Prostate gland (tissue), 2 donors: Measurements from ENCODE around the gene PGGHG. TPM values are rescaled to one million over a fixed set of nuclear protein-coding genes. Genes with fewer than 3 reads are reported as not detected.
"Not testable (repeated sequence)": the region's sequence is repeated elsewhere in the genome, so short reads cannot be mapped to it uniquely, and the experiment has no call there.

Experiments
- DNase-seq: peaks from one replicate; pipeline ENCODE4 v3.0.0-alpha.2; 2019; ENCODE audit warnings: low spot score
- H3K27ac ChIP-seq, 2 donors: fragments of 200-600 bp; sonication (generic); 2 replicates each; pipeline ENCODE4 v1.5.1; 2017 to 2019
- H3K27me3 ChIP-seq: fragments of 200-600 bp; sonication (generic); replicated peaks from 2 replicates; pipeline ENCODE4 v1.5.1; 2019; ENCODE audit not compliant: insufficient read depth
- H3K36me3 ChIP-seq, 2 donors: fragments of 200-600 bp; sonication (generic); 1 replicate in 1 of 2; 2 replicates in 1 of 2; pipeline versions ENCODE4 v1.5.1 to v1.8.1; 2017 to 2019
- H3K4me1 ChIP-seq: fragments of 200-600 bp; sonication (generic); replicated peaks from 2 replicates; pipeline ENCODE4 v1.5.1; 2019
- H3K4me3 ChIP-seq, 2 donors: fragments of 200-600 bp; sonication (generic); 2 replicates each; pipeline ENCODE4 v1.5.1; 2017 to 2019
- H3K9me3 ChIP-seq: fragments of 200-600 bp; sonication (generic); 2 replicates; pipeline ENCODE4 v1.5.1; 2017
- POLR2A ChIP-seq: fragments of 450-650 bp; IDR thresholded peaks from one replicate; pipeline ENCODE4 v1.6.1; 2016; ENCODE audit warnings: antibody characterized with exemption, mild to moderate bottlenecking
- POLR2AphosphoS5 ChIP-seq: sonication (generic); formaldehyde crosslinking; IDR thresholded peaks from one replicate; pipeline ENCODE4 v1.6.1; 2017; ENCODE audit warnings: antibody characterized with exemption
- WGBS: methylation state at CpG from one replicate; pipeline ENCODE4 v1.1.5; 2018; 5-methylcytosine and 5-hydroxymethylcytosine counted together
- intact Hi-C: fragments of 100-400 bp; cut with DNase I; formaldehyde crosslinking; loops from one replicate; pipeline ENCODE4 v1.14.2; 2022
- total RNA-seq, 2 donors: library from RNA; depleted of rRNA; stranded (reverse); fragments of >200 nt; gene quantifications; one replicate each; pipeline ENCODE4 v1.1.0, GENCODE V29; 2016
- TF ChIP-seq, protein P1 (sequence below), 4 experiments: fragments of 200-600 bp in 2 of 4; fragments of 450-650 bp in 2 of 4; sonication (generic) in 2 of 4; IDR thresholded peaks; 1 replicate in 3 of 4; 2 replicates in 1 of 4; pipeline ENCODE4 v1.5.1; 2016 to 2019; ENCODE audit warnings: antibody characterized with exemption in 4 of 4, mild to moderate bottlenecking in 2 of 4, moderate library complexity in 2 of 4

Gene PGGHG
- total RNA-seq, 2 donors from 2014 or later, result 18.4 to 63.1 TPM

DNA sequence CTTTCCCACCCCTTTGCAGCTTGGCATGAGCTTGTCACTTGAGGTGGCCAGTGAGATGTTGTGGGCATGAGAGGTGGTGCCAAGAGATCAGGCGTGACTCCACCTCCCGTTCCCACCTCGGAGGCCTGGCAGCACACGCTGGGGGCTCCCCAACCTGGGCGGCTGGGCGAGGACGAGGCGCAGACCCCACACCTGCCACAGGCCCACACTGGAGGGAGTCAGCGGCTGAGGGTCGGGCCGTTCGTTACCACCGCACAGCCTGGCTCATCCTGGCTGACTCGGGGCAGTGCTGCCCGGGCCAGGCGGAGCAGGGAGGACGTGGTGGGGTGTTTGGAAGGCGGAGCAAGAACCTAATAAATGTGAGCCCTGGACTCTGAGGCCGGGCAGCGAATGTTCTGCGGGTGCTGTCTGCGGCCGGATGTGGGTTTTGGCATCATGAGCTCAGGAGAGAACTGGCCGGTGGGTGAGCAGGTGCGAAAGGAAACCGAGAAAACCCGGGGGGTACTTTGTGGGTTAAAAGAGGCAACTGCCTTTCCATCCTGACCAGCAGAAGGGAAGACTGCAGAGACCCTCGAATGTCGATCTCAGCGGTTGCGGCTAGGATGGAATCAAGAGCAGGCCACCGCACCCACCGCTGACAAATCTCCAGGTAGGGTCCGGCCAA is 41.9 kb downstream of the PGGHG start:
- no peak overlapping the region for H3K4me3 ChIP-seq
- no peak for DNase-seq
- no peaks in the 10 kb centered on the region for H3K27me3 ChIP-seq
- intact Hi-C loops, result no loop called here
- no peak overlapping the region for H3K27ac ChIP-seq
- TF ChIP-seq, protein P1, sequence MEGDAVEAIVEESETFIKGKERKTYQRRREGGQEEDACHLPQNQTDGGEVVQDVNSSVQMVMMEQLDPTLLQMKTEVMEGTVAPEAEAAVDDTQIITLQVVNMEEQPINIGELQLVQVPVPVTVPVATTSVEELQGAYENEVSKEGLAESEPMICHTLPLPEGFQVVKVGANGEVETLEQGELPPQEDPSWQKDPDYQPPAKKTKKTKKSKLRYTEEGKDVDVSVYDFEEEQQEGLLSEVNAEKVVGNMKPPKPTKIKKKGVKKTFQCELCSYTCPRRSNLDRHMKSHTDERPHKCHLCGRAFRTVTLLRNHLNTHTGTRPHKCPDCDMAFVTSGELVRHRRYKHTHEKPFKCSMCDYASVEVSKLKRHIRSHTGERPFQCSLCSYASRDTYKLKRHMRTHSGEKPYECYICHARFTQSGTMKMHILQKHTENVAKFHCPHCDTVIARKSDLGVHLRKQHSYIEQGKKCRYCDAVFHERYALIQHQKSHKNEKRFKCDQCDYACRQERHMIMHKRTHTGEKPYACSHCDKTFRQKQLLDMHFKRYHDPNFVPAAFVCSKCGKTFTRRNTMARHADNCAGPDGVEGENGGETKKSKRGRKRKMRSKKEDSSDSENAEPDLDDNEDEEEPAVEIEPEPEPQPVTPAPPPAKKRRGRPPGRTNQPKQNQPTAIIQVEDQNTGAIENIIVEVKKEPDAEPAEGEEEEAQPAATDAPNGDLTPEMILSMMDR (IDR thresholded peaks at IDR 0.05), result no peak
- TF ChIP-seq POLR2AphosphoS5 (no peak), POLR2A (no peak)
- H3K36me3 ChIP-seq, result no peaks in the 10 kb centered on the region
- H3K9me3 ChIP-seq, result no peaks in the 10 kb centered on the region
- peaks cover 3% of the 10 kb centered on the region for H3K4me1 ChIP-seq
- 85% methylated on average over 25 of the region's 34 CpGs for WGBS

DNA sequence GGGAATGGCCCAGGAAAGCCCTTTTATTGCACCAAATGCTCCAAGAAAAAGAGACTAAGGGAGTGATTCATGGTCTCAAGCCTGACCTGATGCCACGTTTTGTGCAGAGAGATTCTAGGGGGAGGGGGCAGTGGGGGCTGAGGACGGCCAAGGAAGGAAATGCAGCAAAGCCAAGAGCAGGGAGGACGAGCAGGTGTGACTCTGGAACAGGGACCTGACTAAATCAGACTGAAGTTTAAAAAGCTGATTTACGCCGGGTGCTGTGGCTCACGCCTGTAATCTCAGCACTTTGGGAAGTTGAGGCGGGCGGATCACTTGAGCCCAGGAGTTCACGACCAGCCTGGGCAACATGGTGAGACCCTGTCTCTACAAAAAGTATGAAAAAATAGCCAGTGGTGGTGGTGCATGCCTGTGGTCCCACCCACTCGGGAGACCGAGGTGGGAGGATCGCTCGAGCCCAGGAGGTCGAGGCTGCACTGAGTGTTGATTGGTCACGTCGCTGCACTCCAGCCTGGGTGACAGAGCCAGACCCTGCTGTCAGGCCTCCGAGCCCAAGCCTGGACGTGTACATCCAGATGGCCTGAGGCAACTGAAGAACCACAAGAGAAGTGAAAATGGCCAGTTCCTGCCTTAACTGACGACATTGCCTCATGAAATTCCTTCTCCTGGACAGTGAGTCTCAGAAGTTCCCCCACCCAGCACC is 42.6 kb downstream of the PGGHG start:
- TF ChIP-seq, protein P1 (IDR thresholded peaks at IDR 0.05), result no peak
- TF ChIP-seq POLR2AphosphoS5 (no peak), POLR2A (no peak)
- Histone ChIP-seq H3K9me3 (no peaks in the 10 kb centered on the region), H3K36me3 (no peaks in the 10 kb centered on the region), H3K4me3 (no peak overlapping the region), H3K27ac (no peak overlapping the region), H3K4me1 (peaks cover 3% of the 10 kb centered on the region), H3K27me3 (no peaks in the 10 kb centered on the region)
- WGBS, result 86% methylated on average over 19 of the region's 19 CpGs
- no peak for DNase-seq
- intact Hi-C loops, result no loop called here

DNA sequence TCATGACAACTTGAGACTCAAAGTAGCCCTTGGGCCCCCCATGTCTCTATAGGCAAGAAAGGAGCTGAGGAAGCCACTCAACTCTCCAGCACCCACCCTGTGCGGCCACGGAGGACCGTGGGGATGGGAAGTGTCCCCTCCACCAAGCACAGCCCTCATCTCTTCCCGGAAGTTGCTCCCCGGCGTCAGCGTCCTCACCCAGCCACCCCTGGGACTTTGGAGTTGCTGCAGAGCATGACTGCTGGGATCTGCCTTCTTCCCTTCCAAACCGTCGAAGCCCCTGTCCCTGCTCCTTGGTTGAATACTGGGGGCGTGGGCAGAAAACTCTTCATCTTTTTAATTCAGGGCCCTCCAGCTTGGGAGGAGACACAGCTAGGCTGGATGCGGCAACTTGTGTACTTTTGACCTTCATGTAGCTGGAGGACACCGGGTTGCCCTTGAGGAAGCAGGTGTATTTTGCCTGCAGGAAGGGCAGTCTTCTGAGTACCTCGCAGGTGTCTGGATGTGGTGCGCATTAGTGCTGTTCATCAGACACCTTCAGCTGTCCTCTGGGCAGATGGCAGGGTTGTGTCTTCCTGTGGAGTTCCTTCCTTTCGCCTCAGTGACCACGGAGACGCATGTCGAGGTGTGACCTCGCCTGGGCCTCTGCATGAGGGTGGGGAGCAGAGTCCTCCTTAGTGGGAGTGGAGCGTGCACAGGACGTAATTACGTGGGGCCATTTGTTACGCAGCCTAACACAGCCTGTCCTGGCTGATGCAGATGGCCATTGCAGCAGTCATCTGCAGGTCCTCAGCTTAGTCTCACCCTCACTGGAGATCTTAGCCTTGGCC is 43.9 kb downstream of the PGGHG start:
- no peak for DNase-seq
- Histone ChIP-seq H3K27ac (no peak overlapping the region), H3K4me1 (no peaks in the 10 kb centered on the region), H3K4me3 (no peak overlapping the region), H3K9me3 (no peaks in the 10 kb centered on the region), H3K27me3 (no peaks in the 10 kb centered on the region), H3K36me3 (no peaks in the 10 kb centered on the region)
- no peak for TF ChIP-seq POLR2AphosphoS5
- TF ChIP-seq, protein P1 (IDR thresholded peaks at IDR 0.05), result no peak
- TF ChIP-seq POLR2A, result no peak
- 90% methylated on average over 23 of the region's 23 CpGs for whole genome bisulfite sequencing
- intact Hi-C loops, result no loop called here

DNA sequence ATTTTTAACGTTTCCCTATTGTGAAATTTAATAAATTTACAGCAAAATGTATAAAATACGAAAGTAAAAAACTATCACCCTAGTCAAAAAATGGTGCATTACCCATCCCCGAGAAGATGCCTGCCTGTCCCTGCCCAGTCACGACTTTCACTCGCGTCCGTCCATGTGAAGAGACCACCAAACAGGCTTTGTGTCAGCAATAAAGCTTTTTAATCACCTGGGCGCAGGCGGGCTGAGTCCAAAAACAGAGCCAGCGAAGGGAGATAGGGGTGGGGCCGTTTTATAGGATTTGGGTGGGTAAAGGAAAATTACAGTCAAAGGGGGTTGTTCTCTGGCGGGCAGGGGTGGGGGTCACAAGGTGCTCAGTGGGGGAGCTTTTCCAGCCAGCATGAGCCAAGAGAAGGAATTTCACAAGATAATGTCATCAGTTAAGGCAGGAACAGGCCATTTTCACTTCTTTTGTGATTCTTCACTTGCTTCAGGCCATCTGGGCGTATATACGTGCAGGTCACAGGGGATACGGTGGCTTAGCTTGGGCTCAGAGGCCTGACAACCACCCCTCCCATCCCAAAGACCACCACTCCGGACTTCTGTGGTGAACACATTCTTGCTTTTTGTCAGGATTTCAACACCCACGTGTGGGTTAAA is 44.8 kb downstream of the PGGHG start:
- H3K36me3 ChIP-seq, H3K4me3 ChIP-seq, H3K27ac ChIP-seq, H3K27me3 ChIP-seq, intact Hi-C loops, H3K4me1 ChIP-seq, DNase-seq, H3K9me3 ChIP-seq: not testable (repeated sequence)
- WGBS, result 87% methylated on average over 17 of the region's 17 CpGs
